Measurements from ENCODE around the gene ANTXRL.

The ANTXRL gene

GRCh38 chr10:46325021-46325420 lies 38.2 kb downstream of the ANTXRL start:
- peak; percentile 17 for TF ChIP-seq CTCF (IDR thresholded peaks at IDR 0.05; ENCODE audit: insufficient read depth, low read length, poor library complexity, severe bottlenecking)
- Histone ChIP-seq H3K27me3 (replicated peaks; ENCODE audit: control insufficient read depth, insufficient read depth, low read length) (no peaks in the 10 kb centered on the region; the same call in 1 of the 2 replicates), H3K36me3 (ENCODE audit: control insufficient read depth, insufficient read depth, low read length) (no peaks in the 10 kb centered on the region), H3K4me3 (replicated peaks; ENCODE audit: low read depth, low read length) (no peak overlapping the region)
- DNase-seq (ENCODE audit: extremely low read depth, insufficient read length): no peak

- no peak for DNase-seq (ENCODE audit: extremely low read depth, insufficient read length)
- no peak overlapping the region for H3K4me3 ChIP-seq (replicated peaks; ENCODE audit: low read depth, low read length)
- no peaks in the 10 kb centered on the region for H3K36me3 ChIP-seq (ENCODE audit: control insufficient read depth, insufficient read depth, low read length)
- H3K27me3 ChIP-seq (replicated peaks; ENCODE audit: control insufficient read depth, insufficient read depth, low read length): no peaks in the 10 kb centered on the region; the same call in 1 of the 2 replicates
- no peak for TF ChIP-seq CTCF (IDR thresholded peaks at IDR 0.05; ENCODE audit: insufficient read depth, low read length, poor library complexity, severe bottlenecking)
These were observed 39.3 kb downstream of the ANTXRL start for GRCh38 chr10:46326066-46326465.

GRCh38 chr10:46326971-46327370 lies 40.2 kb downstream of the ANTXRL start:
- DNase-seq (ENCODE audit: extremely low read depth, insufficient read length): no peak
- no peak for TF ChIP-seq CTCF (IDR thresholded peaks at IDR 0.05; ENCODE audit: insufficient read depth, low read length, poor library complexity, severe bottlenecking)
- no peaks in the 10 kb centered on the region; the same call in 1 of the 2 replicates for H3K27me3 ChIP-seq (replicated peaks; ENCODE audit: control insufficient read depth, insufficient read depth, low read length)
- no peaks in the 10 kb centered on the region for H3K36me3 ChIP-seq (ENCODE audit: control insufficient read depth, insufficient read depth, low read length)
- no peak overlapping the region for H3K4me3 ChIP-seq (replicated peaks; ENCODE audit: low read depth, low read length)

- no peak for DNase-seq (ENCODE audit: extremely low read depth, insufficient read length)
- Histone ChIP-seq H3K36me3 (ENCODE audit: control insufficient read depth, insufficient read depth, low read length) (no peaks in the 10 kb centered on the region), H3K4me3 (replicated peaks; ENCODE audit: low read depth, low read length) (no peak overlapping the region), H3K27me3 (replicated peaks; ENCODE audit: control insufficient read depth, insufficient read depth, low read length) (no peaks in the 10 kb centered on the region; the same call in 1 of the 2 replicates)
- TF ChIP-seq CTCF (IDR thresholded peaks at IDR 0.05; ENCODE audit: insufficient read depth, low read length, poor library complexity, severe bottlenecking): no peak
These were observed 40.9 kb downstream of the ANTXRL start for GRCh38 chr10:46327685-46328084.

GRCh38 chr10:46328853-46329689 lies 42.3 kb downstream of the ANTXRL start:
- DNase-seq (ENCODE audit: extremely low read depth, insufficient read length): no peak
- no peaks in the 10 kb centered on the region; the same call in 1 of the 2 replicates for H3K27me3 ChIP-seq (replicated peaks; ENCODE audit: control insufficient read depth, insufficient read depth, low read length)
- no peak overlapping the region for H3K4me3 ChIP-seq (replicated peaks; ENCODE audit: low read depth, low read length)
- H3K36me3 ChIP-seq (ENCODE audit: control insufficient read depth, insufficient read depth, low read length): no peaks in the 10 kb centered on the region
- TF ChIP-seq CTCF (IDR thresholded peaks at IDR 0.05; ENCODE audit: insufficient read depth, low read length, poor library complexity, severe bottlenecking): no peak

Data from GM06990 (cell line).